Measurements from ENCODE around the gene TRIM4.

GRCh38 chr7:99842926-99843325 lies 76.4 kb downstream of the TRIM4 start:
- TF ChIP-seq, protein P1, sequence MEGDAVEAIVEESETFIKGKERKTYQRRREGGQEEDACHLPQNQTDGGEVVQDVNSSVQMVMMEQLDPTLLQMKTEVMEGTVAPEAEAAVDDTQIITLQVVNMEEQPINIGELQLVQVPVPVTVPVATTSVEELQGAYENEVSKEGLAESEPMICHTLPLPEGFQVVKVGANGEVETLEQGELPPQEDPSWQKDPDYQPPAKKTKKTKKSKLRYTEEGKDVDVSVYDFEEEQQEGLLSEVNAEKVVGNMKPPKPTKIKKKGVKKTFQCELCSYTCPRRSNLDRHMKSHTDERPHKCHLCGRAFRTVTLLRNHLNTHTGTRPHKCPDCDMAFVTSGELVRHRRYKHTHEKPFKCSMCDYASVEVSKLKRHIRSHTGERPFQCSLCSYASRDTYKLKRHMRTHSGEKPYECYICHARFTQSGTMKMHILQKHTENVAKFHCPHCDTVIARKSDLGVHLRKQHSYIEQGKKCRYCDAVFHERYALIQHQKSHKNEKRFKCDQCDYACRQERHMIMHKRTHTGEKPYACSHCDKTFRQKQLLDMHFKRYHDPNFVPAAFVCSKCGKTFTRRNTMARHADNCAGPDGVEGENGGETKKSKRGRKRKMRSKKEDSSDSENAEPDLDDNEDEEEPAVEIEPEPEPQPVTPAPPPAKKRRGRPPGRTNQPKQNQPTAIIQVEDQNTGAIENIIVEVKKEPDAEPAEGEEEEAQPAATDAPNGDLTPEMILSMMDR (conservative IDR thresholded peaks at IDR 0.05), result no peak
- TF ChIP-seq EZH2 (IDR thresholded peaks at IDR 0.05; ENCODE audit: low read depth), result no peak
